GM23338 (cell line): ENCODE data around the gene FBXW7. TPM values are rescaled to one million over a fixed set of nuclear protein-coding genes. Genes with fewer than 3 reads are reported as not detected.

Experiments
- ATAC-seq: fragments of 200-7000 bp; cut with Tn5 transposase; 3 replicates; pipeline ENCODE4 v1.9.1; 2020
- DNase-seq: peaks from one replicate; pipeline ENCODE4 v3.0.0-alpha.2; 2015; ENCODE audit warnings: low spot score
- H2AFZ ChIP-seq: fragments of 200-600 bp; sonication (generic); 2 replicates; pipeline ENCODE4 v1.8.0; 2016; ENCODE audit warnings: antibody characterized with exemption, mild to moderate bottlenecking, moderate library complexity
- H3F3A ChIP-seq: fragments of 200-600 bp; sonication (generic); replicated peaks from 2 replicates; pipeline ENCODE4 v1.8.0; 2017; ENCODE audit warnings: antibody characterized with exemption, mixed run types, low read depth
- H3K27ac ChIP-seq: fragments of 200-600 bp; sonication (generic); 2 replicates; pipeline ENCODE4 v1.6.1; 2016; ENCODE audit warnings: low read depth
- H3K27me3 ChIP-seq: fragments of 200-600 bp; sonication (generic); 2 replicates; pipeline ENCODE4 v1.8.0; 2016; ENCODE audit warnings: mild to moderate bottlenecking, mixed run types, moderate library complexity; ENCODE audit not compliant: insufficient read depth
- H3K36me3 ChIP-seq: fragments of 200-600 bp; sonication (generic); 2 replicates; pipeline ENCODE4 v1.8.0; 2016; ENCODE audit warnings: mild to moderate bottlenecking; ENCODE audit not compliant: insufficient read depth
- H3K4me1 ChIP-seq: fragments of 200-600 bp; sonication (generic); 2 replicates; pipeline ENCODE4 v1.8.0; 2016; ENCODE audit warnings: mild to moderate bottlenecking, moderate library complexity; ENCODE audit not compliant: insufficient read depth
- H3K4me2 ChIP-seq: fragments of 200-600 bp; sonication (generic); 2 replicates; pipeline ENCODE4 v1.7.1; 2017; ENCODE audit warnings: mixed run types
- H3K4me3 ChIP-seq: fragments of 200-600 bp; sonication (generic); 2 replicates; pipeline ENCODE4 v1.6.1; 2016; ENCODE audit warnings: mixed run types
- H3K79me2 ChIP-seq: fragments of 200-600 bp; sonication (generic); replicated peaks from 2 replicates; pipeline ENCODE4 v1.8.0; 2017; ENCODE audit warnings: mild to moderate bottlenecking; ENCODE audit not compliant: insufficient read depth
- H3K9me2 ChIP-seq: fragments of 200-600 bp; sonication (generic); 2 replicates; pipeline ENCODE4 v1.8.0; 2017; ENCODE audit not compliant: insufficient read depth
- H4K20me1 ChIP-seq: fragments of 200-600 bp; sonication (generic); replicated peaks from 2 replicates; pipeline ENCODE4 v1.8.0; 2017; ENCODE audit warnings: mild to moderate bottlenecking; ENCODE audit not compliant: insufficient read depth
- H3K27ac Mint-ChIP-seq: 2 replicates; pipeline ENCODE4 v1.8.0; 2020; ENCODE audit warnings: inconsistent platforms, mild to moderate bottlenecking, moderate library complexity, mixed read lengths
- H3K27me3 Mint-ChIP-seq: 3 replicates; pipeline ENCODE4 v1.8.0; 2022; ENCODE audit warnings: low read depth, mild to moderate bottlenecking, moderate library complexity, mixed read lengths, inconsistent platforms; ENCODE audit not compliant: insufficient read depth, poor library complexity
- H3K36me3 Mint-ChIP-seq: 3 replicates; pipeline ENCODE4 v1.8.0; 2021; ENCODE audit warnings: low read depth, mild to moderate bottlenecking, inconsistent platforms, moderate library complexity, mixed read lengths
- H3K4me1 Mint-ChIP-seq: 3 replicates; pipeline ENCODE4 v1.8.0; 2020; ENCODE audit warnings: mild to moderate bottlenecking, inconsistent platforms, mixed read lengths
- H3K4me3 Mint-ChIP-seq: 3 replicates; pipeline ENCODE4 v1.8.0; 2021; ENCODE audit warnings: moderate library complexity, mild to moderate bottlenecking, inconsistent platforms, mixed read lengths
- H3K9me3 Mint-ChIP-seq: 3 replicates; pipeline ENCODE4 v1.8.0; 2020; ENCODE audit warnings: moderate library complexity, mild to moderate bottlenecking, inconsistent platforms, mixed read lengths
- CREB1 ChIP-seq: fragments of 250-450 bp; sonication (Bioruptor Pico); IDR thresholded peaks from 2 replicates; pipeline ENCODE4 v1.5.0; 2020; ENCODE audit warnings: low read depth, mild to moderate bottlenecking, moderate library complexity
- EZH2 ChIP-seq: fragments of 200-600 bp; sonication (generic); IDR thresholded peaks from one replicate; pipeline ENCODE4 v1.8.0; 2017; ENCODE audit warnings: antibody characterized with exemption, mild to moderate bottlenecking, low read depth; ENCODE audit not compliant: unreplicated experiment
- EZH2phosphoT487 ChIP-seq: fragments of 200-600 bp; sonication (generic); IDR thresholded peaks from one replicate; pipeline ENCODE4 v1.8.1; 2018; ENCODE audit warnings: antibody characterized with exemption; ENCODE audit not compliant: unreplicated experiment
- JUNB ChIP-seq: IDR thresholded peaks from one replicate; pipeline ENCODE4 v1.6.1; 2016; ENCODE audit warnings: antibody characterized with exemption; ENCODE audit not compliant: unreplicated experiment
- NANOG ChIP-seq: IDR thresholded peaks from 2 replicates; pipeline ENCODE4 v1.6.1; 2016; ENCODE audit warnings: antibody characterized with exemption, borderline replicate concordance
- POLR2AphosphoS5 ChIP-seq: IDR thresholded peaks from 2 replicates; pipeline ENCODE4 v1.6.1; 2016; ENCODE audit warnings: antibody characterized with exemption, low read depth
- STAT1 ChIP-seq: IDR thresholded peaks from one replicate; pipeline ENCODE4 v1.6.1; 2016; ENCODE audit warnings: antibody characterized with exemption; ENCODE audit not compliant: unreplicated experiment
- ZNF114 ChIP-seq: fragments of 250-450 bp; sonication (Bioruptor Pico); IDR thresholded peaks from 2 replicates; pipeline ENCODE4 v1.5.0; 2020; ENCODE audit warnings: mild to moderate bottlenecking, moderate library complexity
- ZNF331 ChIP-seq: fragments of 250-450 bp; sonication (Bioruptor Pico); IDR thresholded peaks from 2 replicates; pipeline ENCODE4 v1.5.0; 2020; ENCODE audit warnings: low read depth, mild to moderate bottlenecking, moderate library complexity
- polyA plus RNA-seq: library from polyadenylated mRNA; unstranded; fragments of >200 nt; fragmentation: Nextera tagmentation; extraction: Ambion mirVana; gene quantifications from 2 replicates; pipeline ENCODE4 v1.2.1, GENCODE V29; 2016
- total RNA-seq: library from RNA; depleted of rRNA; stranded (reverse); fragments of >200 nt; shearing (Covaris generic); gene quantifications from 2 replicates; pipeline ENCODE4 v1.2.3, GENCODE V29; 2014
- TF ChIP-seq, protein P1 (sequence below): IDR thresholded peaks from 2 replicates; pipeline ENCODE4 v1.6.1; 2016; ENCODE audit warnings: antibody characterized with exemption
- TF ChIP-seq, protein P2 (sequence below), 2 experiments: fragments of 200-600 bp in 1 of 2; sonication (generic) in 1 of 2; conservative IDR thresholded peaks; 2 replicates each; pipeline versions ENCODE4 v1.5.1 to v1.6.1; 2016 to 2017; ENCODE audit warnings: antibody characterized with exemption in 2 of 2, low read depth in 2 of 2, mild to moderate bottlenecking in 2 of 2, moderate library complexity in 1 of 2
- TF ChIP-seq, protein P3 (sequence below): IDR thresholded peaks from one replicate; pipeline ENCODE4 v1.6.1; 2018; ENCODE audit warnings: antibody characterized with exemption; ENCODE audit not compliant: unreplicated experiment
- TF ChIP-seq, protein P4 (sequence below): fragments of 250-450 bp; sonication (Bioruptor Pico); IDR thresholded peaks from 2 replicates; pipeline ENCODE4 v1.5.0; 2020; ENCODE audit warnings: mild to moderate bottlenecking, moderate library complexity

Gene FBXW7
- total and polyA plus RNA-seq, 2 experiments from 2014 or later = 25.8 to 34.7 TPM

DNA sequence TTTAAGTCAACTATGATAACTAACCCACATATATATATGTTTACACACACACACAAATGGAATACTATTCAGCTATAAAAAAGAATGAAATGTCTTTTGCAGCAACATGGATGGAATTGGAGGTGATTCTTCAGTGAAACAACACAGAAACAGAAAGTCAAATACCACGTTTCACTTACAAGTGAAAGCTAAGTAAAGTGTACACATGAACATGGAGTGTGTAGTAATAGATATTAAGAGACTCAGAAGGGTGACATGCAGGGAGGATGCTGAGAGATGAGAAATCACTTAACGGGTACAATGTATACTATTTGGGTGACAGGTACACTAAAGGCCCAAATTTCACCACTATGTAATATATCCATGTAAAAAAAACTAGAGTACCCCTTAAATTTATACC, 146.5 kb downstream of the FBXW7 start:
- ATAC-seq = no peak
- Histone ChIP-seq H3K27me3 (no peaks in the 10 kb centered on the region), H3K4me3 (no peak overlapping the region), H3K36me3 (no peaks in the 10 kb centered on the region), H3K4me1 (no peaks in the 10 kb centered on the region), H3K4me2 (no peak overlapping the region), H3K9me2 (no peaks in the 10 kb centered on the region), H3K79me2 (peaks cover 16% of the 10 kb centered on the region), H3F3A (no peaks in the 10 kb centered on the region), H4K20me1 (no peaks in the 10 kb centered on the region), H3K27ac (no peak overlapping the region), H2AFZ (no peak overlapping the region)
- H3K4me1 Mint-ChIP-seq = peaks cover 11% of the 10 kb centered on the region
- H3K27ac Mint-ChIP-seq = no peak overlapping the region
- no peaks in the 10 kb centered on the region for H3K9me3 Mint-ChIP-seq
- TF ChIP-seq, protein P1, sequence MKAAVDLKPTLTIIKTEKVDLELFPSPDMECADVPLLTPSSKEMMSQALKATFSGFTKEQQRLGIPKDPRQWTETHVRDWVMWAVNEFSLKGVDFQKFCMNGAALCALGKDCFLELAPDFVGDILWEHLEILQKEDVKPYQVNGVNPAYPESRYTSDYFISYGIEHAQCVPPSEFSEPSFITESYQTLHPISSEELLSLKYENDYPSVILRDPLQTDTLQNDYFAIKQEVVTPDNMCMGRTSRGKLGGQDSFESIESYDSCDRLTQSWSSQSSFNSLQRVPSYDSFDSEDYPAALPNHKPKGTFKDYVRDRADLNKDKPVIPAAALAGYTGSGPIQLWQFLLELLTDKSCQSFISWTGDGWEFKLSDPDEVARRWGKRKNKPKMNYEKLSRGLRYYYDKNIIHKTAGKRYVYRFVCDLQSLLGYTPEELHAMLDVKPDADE = no peak
- TF ChIP-seq EZH2phosphoT487 = no peak
- TF ChIP-seq, protein P2, sequence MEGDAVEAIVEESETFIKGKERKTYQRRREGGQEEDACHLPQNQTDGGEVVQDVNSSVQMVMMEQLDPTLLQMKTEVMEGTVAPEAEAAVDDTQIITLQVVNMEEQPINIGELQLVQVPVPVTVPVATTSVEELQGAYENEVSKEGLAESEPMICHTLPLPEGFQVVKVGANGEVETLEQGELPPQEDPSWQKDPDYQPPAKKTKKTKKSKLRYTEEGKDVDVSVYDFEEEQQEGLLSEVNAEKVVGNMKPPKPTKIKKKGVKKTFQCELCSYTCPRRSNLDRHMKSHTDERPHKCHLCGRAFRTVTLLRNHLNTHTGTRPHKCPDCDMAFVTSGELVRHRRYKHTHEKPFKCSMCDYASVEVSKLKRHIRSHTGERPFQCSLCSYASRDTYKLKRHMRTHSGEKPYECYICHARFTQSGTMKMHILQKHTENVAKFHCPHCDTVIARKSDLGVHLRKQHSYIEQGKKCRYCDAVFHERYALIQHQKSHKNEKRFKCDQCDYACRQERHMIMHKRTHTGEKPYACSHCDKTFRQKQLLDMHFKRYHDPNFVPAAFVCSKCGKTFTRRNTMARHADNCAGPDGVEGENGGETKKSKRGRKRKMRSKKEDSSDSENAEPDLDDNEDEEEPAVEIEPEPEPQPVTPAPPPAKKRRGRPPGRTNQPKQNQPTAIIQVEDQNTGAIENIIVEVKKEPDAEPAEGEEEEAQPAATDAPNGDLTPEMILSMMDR (conservative IDR thresholded peaks at IDR 0.05; ENCODE audit: low read depth in 2 of 2) = no peak
- no peak for TF ChIP-seq CREB1 (CRISPR knock-in tag)
- TF ChIP-seq, protein P3, sequence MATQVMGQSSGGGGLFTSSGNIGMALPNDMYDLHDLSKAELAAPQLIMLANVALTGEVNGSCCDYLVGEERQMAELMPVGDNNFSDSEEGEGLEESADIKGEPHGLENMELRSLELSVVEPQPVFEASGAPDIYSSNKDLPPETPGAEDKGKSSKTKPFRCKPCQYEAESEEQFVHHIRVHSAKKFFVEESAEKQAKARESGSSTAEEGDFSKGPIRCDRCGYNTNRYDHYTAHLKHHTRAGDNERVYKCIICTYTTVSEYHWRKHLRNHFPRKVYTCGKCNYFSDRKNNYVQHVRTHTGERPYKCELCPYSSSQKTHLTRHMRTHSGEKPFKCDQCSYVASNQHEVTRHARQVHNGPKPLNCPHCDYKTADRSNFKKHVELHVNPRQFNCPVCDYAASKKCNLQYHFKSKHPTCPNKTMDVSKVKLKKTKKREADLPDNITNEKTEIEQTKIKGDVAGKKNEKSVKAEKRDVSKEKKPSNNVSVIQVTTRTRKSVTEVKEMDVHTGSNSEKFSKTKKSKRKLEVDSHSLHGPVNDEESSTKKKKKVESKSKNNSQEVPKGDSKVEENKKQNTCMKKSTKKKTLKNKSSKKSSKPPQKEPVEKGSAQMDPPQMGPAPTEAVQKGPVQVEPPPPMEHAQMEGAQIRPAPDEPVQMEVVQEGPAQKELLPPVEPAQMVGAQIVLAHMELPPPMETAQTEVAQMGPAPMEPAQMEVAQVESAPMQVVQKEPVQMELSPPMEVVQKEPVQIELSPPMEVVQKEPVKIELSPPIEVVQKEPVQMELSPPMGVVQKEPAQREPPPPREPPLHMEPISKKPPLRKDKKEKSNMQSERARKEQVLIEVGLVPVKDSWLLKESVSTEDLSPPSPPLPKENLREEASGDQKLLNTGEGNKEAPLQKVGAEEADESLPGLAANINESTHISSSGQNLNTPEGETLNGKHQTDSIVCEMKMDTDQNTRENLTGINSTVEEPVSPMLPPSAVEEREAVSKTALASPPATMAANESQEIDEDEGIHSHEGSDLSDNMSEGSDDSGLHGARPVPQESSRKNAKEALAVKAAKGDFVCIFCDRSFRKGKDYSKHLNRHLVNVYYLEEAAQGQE = no peak
- no peak for TF ChIP-seq ZNF331
- no peak for TF ChIP-seq NANOG
- TF ChIP-seq POLR2AphosphoS5 = no peak
- TF ChIP-seq, protein P4, sequence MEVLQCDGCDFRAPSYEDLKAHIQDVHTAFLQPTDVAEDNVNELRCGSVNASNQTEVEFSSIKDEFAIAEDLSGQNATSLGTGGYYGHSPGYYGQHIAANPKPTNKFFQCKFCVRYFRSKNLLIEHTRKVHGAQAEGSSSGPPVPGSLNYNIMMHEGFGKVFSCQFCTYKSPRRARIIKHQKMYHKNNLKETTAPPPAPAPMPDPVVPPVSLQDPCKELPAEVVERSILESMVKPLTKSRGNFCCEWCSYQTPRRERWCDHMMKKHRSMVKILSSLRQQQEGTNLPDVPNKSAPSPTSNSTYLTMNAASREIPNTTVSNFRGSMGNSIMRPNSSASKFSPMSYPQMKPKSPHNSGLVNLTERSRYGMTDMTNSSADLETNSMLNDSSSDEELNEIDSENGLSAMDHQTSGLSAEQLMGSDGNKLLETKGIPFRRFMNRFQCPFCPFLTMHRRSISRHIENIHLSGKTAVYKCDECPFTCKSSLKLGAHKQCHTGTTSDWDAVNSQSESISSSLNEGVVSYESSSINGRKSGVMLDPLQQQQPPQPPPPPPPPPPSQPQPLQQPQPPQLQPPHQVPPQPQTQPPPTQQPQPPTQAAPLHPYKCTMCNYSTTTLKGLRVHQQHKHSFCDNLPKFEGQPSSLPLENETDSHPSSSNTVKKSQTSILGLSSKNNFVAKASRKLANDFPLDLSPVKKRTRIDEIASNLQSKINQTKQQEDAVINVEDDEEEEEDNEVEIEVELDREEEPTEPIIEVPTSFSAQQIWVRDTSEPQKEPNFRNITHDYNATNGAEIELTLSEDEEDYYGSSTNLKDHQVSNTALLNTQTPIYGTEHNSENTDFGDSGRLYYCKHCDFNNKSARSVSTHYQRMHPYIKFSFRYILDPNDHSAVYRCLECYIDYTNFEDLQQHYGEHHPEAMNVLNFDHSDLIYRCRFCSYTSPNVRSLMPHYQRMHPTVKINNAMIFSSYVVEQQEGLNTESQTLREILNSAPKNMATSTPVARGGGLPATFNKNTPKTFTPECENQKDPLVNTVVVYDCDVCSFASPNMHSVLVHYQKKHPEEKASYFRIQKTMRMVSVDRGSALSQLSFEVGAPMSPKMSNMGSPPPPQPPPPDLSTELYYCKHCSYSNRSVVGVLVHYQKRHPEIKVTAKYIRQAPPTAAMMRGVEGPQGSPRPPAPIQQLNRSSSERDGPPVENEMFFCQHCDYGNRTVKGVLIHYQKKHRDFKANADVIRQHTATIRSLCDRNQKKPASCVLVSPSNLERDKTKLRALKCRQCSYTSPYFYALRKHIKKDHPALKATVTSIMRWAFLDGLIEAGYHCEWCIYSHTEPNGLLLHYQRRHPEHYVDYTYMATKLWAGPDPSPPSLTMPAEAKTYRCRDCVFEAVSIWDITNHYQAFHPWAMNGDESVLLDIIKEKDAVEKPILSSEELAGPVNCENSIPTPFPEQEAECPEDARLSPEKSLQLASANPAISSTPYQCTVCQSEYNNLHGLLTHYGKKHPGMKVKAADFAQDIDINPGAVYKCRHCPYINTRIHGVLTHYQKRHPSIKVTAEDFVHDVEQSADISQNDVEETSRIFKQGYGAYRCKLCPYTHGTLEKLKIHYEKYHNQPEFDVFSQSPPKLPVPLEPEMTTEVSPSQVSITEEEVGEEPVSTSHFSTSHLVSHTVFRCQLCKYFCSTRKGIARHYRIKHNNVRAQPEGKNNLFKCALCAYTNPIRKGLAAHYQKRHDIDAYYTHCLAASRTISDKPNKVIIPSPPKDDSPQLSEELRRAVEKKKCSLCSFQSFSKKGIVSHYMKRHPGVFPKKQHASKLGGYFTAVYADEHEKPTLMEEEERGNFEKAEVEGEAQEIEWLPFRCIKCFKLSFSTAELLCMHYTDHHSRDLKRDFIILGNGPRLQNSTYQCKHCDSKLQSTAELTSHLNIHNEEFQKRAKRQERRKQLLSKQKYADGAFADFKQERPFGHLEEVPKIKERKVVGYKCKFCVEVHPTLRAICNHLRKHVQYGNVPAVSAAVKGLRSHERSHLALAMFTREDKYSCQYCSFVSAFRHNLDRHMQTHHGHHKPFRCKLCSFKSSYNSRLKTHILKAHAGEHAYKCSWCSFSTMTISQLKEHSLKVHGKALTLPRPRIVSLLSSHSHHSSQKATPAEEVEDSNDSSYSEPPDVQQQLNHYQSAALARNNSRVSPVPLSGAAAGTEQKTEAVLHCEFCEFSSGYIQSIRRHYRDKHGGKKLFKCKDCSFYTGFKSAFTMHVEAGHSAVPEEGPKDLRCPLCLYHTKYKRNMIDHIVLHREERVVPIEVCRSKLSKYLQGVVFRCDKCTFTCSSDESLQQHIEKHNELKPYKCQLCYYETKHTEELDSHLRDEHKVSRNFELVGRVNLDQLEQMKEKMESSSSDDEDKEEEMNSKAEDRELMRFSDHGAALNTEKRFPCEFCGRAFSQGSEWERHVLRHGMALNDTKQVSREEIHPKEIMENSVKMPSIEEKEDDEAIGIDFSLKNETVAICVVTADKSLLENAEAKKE (CRISPR knock-in tag) = no peak
- TF ChIP-seq JUNB = no peak
- no peak for TF ChIP-seq STAT1
- TF ChIP-seq EZH2 = no peak
- TF ChIP-seq ZNF114 (CRISPR knock-in tag) = no peak
- no peak for DNase-seq
- no peaks in the 10 kb centered on the region for H3K27me3 Mint-ChIP-seq
- no peaks in the 10 kb centered on the region for H3K36me3 Mint-ChIP-seq
- H3K4me3 Mint-ChIP-seq = no peak overlapping the region
